Heart left ventricle (tissue), 13 donors: ENCODE data around the gene PRPSAP2.

ENCODE experiments used
- POLR2A ChIP-seq, 2 donors: fragments of 450-650 bp; IDR thresholded peaks; one replicate each; pipeline ENCODE4 v1.6.1; 2017; ENCODE audit warnings: antibody characterized with exemption in 2 of 2, mild to moderate bottlenecking in 2 of 2, moderate library complexity in 2 of 2
- TF ChIP-seq, protein P1 (sequence below), 12 donors: fragments of 200-600 bp; sonication (generic) in 4 of 12; IDR thresholded peaks; one replicate each; pipeline versions ENCODE4 v1.5.0 to v1.8.0; 2018 to 2022; ENCODE audit warnings: antibody characterized with exemption in 12 of 12, mild to moderate bottlenecking in 5 of 12
- donor health status: ischemic (EF 13 %, LVEDD 7.1; RV severe dilation, severe dysfunction).
- donor health status: DM: no; HTN: yes; CAD: no.
- donor health status: DM: no; HTN: no; CAD: no.
- donor health status: ischemic (EF 25% LVEDD 6.9; RV normal size, moderate dysfunction).
- donor health status: ischemic (EF 25% LVEDD 5.7; RV mildly dilated, moderate dysfunction).
- donor health status: ischemic (EF 35%, LVEDD 5.7; RV mildly dilated, moderate dysfunction).
- donor health status: nonischemic (EF 11% LVEDD 7.7; RV severe dilation, severe dysfunction).
- donor health status: DM: yes; HTN: yes; CAD: no.
- donor health status: PGD.
- donor health status: ischemic (EF 29% LVEDD 5.4; RV normal size, mild dysfunction).
- donor health status: nonischemic (EF 23%, LVEDD 6.1; RV moderate dilation, normal function).

DNA sequence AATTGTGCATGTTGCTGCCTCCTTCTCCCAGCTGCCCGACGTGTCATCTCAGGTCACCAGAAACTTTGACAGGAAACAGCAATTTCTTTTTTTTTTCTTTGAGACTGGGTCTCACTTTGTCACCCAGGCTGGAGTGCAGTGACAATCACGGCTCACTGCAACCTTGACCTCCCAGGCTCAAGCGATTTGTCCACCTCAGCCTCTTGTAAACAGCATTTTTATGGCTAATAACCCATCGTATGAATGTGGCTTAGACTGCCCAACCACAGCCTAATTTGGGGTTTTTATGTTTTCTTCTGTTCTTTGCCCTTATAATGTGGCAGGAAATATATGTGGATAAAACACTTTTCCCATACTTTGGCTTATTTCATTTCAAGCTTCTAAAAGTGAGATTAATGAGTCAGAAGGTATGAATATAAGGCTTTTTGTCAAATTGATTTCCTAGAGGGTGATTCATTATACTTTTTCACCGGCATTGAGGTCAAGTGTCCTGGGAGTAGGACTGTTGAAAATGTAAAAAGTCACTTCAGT, 63.0 kb downstream of the PRPSAP2 start:
- TF ChIP-seq, protein P1, sequence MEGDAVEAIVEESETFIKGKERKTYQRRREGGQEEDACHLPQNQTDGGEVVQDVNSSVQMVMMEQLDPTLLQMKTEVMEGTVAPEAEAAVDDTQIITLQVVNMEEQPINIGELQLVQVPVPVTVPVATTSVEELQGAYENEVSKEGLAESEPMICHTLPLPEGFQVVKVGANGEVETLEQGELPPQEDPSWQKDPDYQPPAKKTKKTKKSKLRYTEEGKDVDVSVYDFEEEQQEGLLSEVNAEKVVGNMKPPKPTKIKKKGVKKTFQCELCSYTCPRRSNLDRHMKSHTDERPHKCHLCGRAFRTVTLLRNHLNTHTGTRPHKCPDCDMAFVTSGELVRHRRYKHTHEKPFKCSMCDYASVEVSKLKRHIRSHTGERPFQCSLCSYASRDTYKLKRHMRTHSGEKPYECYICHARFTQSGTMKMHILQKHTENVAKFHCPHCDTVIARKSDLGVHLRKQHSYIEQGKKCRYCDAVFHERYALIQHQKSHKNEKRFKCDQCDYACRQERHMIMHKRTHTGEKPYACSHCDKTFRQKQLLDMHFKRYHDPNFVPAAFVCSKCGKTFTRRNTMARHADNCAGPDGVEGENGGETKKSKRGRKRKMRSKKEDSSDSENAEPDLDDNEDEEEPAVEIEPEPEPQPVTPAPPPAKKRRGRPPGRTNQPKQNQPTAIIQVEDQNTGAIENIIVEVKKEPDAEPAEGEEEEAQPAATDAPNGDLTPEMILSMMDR (IDR thresholded peaks at IDR 0.05): no peak
- TF ChIP-seq POLR2A (IDR thresholded peaks at IDR 0.05): no peak
